ENCODE results near the gene GPER1. TPM values are rescaled to one million over a fixed set of nuclear protein-coding genes. Genes with fewer than 3 reads are reported as not detected.
"Not testable (repeated sequence)": the region's sequence is repeated elsewhere in the genome, so short reads cannot be mapped to it uniquely, and the experiment has no call there.

Gene GPER1
- total RNA-seq, 2 experiments from 2014 or later = 34.9 to 75.9 TPM

- POLR2A ChIA-PET = interaction anchor here (1.1 kb wide), 2 partner anchors 8 to 20 kb away, joined by 3 to 4 read pairs; partner anchors contain the start of gene ZFAND2A
- BruUV-seq (replicated peaks) = no TSS peak
- H3K4me1 ChIP-seq (ENCODE audit: insufficient read depth, low read length, poor library complexity, severe bottlenecking) = peaks cover 44% of the 10 kb centered on the region
- H4K20me1 ChIP-seq (ENCODE audit: insufficient read depth, low read length) = no peaks in the 10 kb centered on the region
- no peaks in the 10 kb centered on the region for H3K9me2 ChIP-seq (ENCODE audit: insufficient read depth, low read length)
- DNase-seq (ENCODE audit: low spot score) = peak; percentile 25
- H3K4me3 ChIP-seq (ENCODE audit: low read depth, low read length, poor library complexity, severe bottlenecking) = no peak overlapping the region
- TF ChIP-seq EZH2phosphoT487 (IDR thresholded peaks at IDR 0.05; ENCODE audit: borderline replicate concordance, low read depth, low read length) (no peak), CTCF (conservative IDR thresholded peaks at IDR 0.05; ENCODE audit: low read length) (no peak)
- no peaks in the 10 kb centered on the region for H3K9me3 ChIP-seq (ENCODE audit: low read length)
- CTCF ChIA-PET (ENCODE audit: unreplicated experiment) = no interaction called here
- H2AFZ ChIP-seq (ENCODE audit: low read length) = no peak overlapping the region
- intact Hi-C loops (cut with micrococcal nuclease; ENCODE audit: unreplicated experiment) = loop anchor here (5.0 kb wide), 1 partner anchor 148 kb away; no protein-coding TSS in a partner anchor
- no peak overlapping the region for H3K27ac ChIP-seq (ENCODE audit: low read depth, low read length, poor library complexity, severe bottlenecking)
- H3K36me3 ChIP-seq (ENCODE audit: insufficient read depth, low read length) = no peaks in the 10 kb centered on the region
- H3K4me2 ChIP-seq (ENCODE audit: low read length) = no peak overlapping the region
- H3K79me2 ChIP-seq (ENCODE audit: insufficient read depth, low read depth, low read length) = peaks cover 13% of the 10 kb centered on the region; the same call in 1 of the 2 replicates
Measured at GRCh38 chr7:1140476-1141104, 52.7 kb downstream of the GPER1 start.

- BruUV-seq (replicated peaks) = no TSS peak
- Histone ChIP-seq H3K79me2 (ENCODE audit: insufficient read depth, low read depth, low read length) (peaks cover 11% of the 10 kb centered on the region; the same call in 1 of the 2 replicates), H3K4me1 (ENCODE audit: insufficient read depth, low read length, poor library complexity, severe bottlenecking) (peaks cover 42% of the 10 kb centered on the region), H3K4me2 (ENCODE audit: low read length) (no peak overlapping the region), H3K9me2 (ENCODE audit: insufficient read depth, low read length) (no peaks in the 10 kb centered on the region), H3K9me3 (ENCODE audit: low read length) (no peaks in the 10 kb centered on the region), H3K36me3 (ENCODE audit: insufficient read depth, low read length) (no peaks in the 10 kb centered on the region), H4K20me1 (ENCODE audit: insufficient read depth, low read length) (no peaks in the 10 kb centered on the region), H2AFZ (ENCODE audit: low read length) (no peak overlapping the region), H3K4me3 (ENCODE audit: low read depth, low read length, poor library complexity, severe bottlenecking) (no peak overlapping the region), H3K27ac (ENCODE audit: low read depth, low read length, poor library complexity, severe bottlenecking) (no peak overlapping the region)
- intact Hi-C loops (cut with micrococcal nuclease; ENCODE audit: unreplicated experiment) = loop anchor here (5.0 kb wide), 1 partner anchor 149 kb away; no protein-coding TSS in a partner anchor
- TF ChIP-seq CTCF (conservative IDR thresholded peaks at IDR 0.05; ENCODE audit: low read length) (no peak), EZH2phosphoT487 (IDR thresholded peaks at IDR 0.05; ENCODE audit: borderline replicate concordance, low read depth, low read length) (no peak)
- DNase-seq (ENCODE audit: low spot score) = no peak
- ChIA-PET POLR2A (no interaction called here), CTCF (ENCODE audit: unreplicated experiment) (no interaction called here)
Measured at GRCh38 chr7:1141651-1142050, 53.7 kb downstream of the GPER1 start.

GRCh38 chr7:1142051-1142635 lies 54.2 kb downstream of the GPER1 start:
- peaks cover 6% of the 10 kb centered on the region; the same call in 1 of the 2 replicates for H3K79me2 ChIP-seq (ENCODE audit: insufficient read depth, low read depth, low read length)
- ChIA-PET CTCF (ENCODE audit: unreplicated experiment) (no interaction called here), POLR2A (interaction anchor here (0.7 to 1.4 kb wide), 3 partner anchors 17 to 34 kb away, joined by 3 to 5 read pairs (median 5); no protein-coding TSS in a partner anchor)
- no peak overlapping the region for H3K4me3 ChIP-seq (ENCODE audit: low read depth, low read length, poor library complexity, severe bottlenecking)
- no peak overlapping the region for H3K27ac ChIP-seq (ENCODE audit: low read depth, low read length, poor library complexity, severe bottlenecking)
- no peak overlapping the region for H3K4me2 ChIP-seq (ENCODE audit: low read length)
- H3K36me3 ChIP-seq (ENCODE audit: insufficient read depth, low read length) = no peaks in the 10 kb centered on the region
- H3K9me2 ChIP-seq (ENCODE audit: insufficient read depth, low read length) = no peaks in the 10 kb centered on the region
- peaks cover 37% of the 10 kb centered on the region for H3K4me1 ChIP-seq (ENCODE audit: insufficient read depth, low read length, poor library complexity, severe bottlenecking)
- no peak overlapping the region for H2AFZ ChIP-seq (ENCODE audit: low read length)
- TF ChIP-seq EZH2phosphoT487 (IDR thresholded peaks at IDR 0.05; ENCODE audit: borderline replicate concordance, low read depth, low read length) (no peak), CTCF (conservative IDR thresholded peaks at IDR 0.05; ENCODE audit: low read length) (no peak)
- intact Hi-C loops (cut with micrococcal nuclease; ENCODE audit: unreplicated experiment) = loop anchor here (5.0 kb wide), 1 partner anchor 150 kb away; no protein-coding TSS in a partner anchor
- no peak for DNase-seq (ENCODE audit: low spot score)
- BruUV-seq (replicated peaks) = no TSS peak
- H3K9me3 ChIP-seq (ENCODE audit: low read length) = no peaks in the 10 kb centered on the region
- no peaks in the 10 kb centered on the region for H4K20me1 ChIP-seq (ENCODE audit: insufficient read depth, low read length)

- ChIA-PET POLR2A (interaction anchor here (0.9 to 1.4 kb wide), 3 partner anchors 17 to 33 kb away, joined by 4 to 5 read pairs (median 5); partner anchors contain the start of gene ZFAND2A), CTCF (ENCODE audit: unreplicated experiment) (interaction anchor here (1.2 kb wide), 1 partner anchor 151 kb away, joined by 4 read pairs; no protein-coding TSS in a partner anchor)
- H3K36me3 ChIP-seq (ENCODE audit: insufficient read depth, low read length); H4K20me1 ChIP-seq (ENCODE audit: insufficient read depth, low read length); H3K4me2 ChIP-seq (ENCODE audit: low read length); H3K4me3 ChIP-seq (ENCODE audit: low read depth, low read length, poor library complexity, severe bottlenecking); H3K27ac ChIP-seq (ENCODE audit: low read depth, low read length, poor library complexity, severe bottlenecking); BruUV-seq (replicated peaks); H2AFZ ChIP-seq (ENCODE audit: low read length); H3K9me3 ChIP-seq (ENCODE audit: low read length); DNase-seq (ENCODE audit: low spot score); H3K79me2 ChIP-seq (ENCODE audit: insufficient read depth, low read depth, low read length); H3K9me2 ChIP-seq (ENCODE audit: insufficient read depth, low read length): not testable (repeated sequence)
- intact Hi-C loops (cut with micrococcal nuclease; ENCODE audit: unreplicated experiment) = loop anchor here (5.0 kb wide), 1 partner anchor 151 kb away; no protein-coding TSS in a partner anchor
- H3K4me1 ChIP-seq (ENCODE audit: insufficient read depth, low read length, poor library complexity, severe bottlenecking) = peaks cover 37% of the 10 kb centered on the region
Measured at GRCh38 chr7:1143031-1143430, 55.1 kb downstream of the GPER1 start.

All from OCI-LY7 (cell line).